ENCODE data around the gene PCDH20.

PCDH20 gene

GRCh38 chr13:61396121-61396520 is 19.5 kb downstream of the PCDH20 start:
- no peak for TF ChIP-seq PRDM2 (tag by site-specific recombination; IDR thresholded peaks at IDR 0.05; ENCODE audit: borderline replicate concordance)
- TF ChIP-seq ZNF211 (tag by site-specific recombination; IDR thresholded peaks at IDR 0.05; ENCODE audit: low read depth), result no peak
- no peak for TF ChIP-seq ZNF423 (tag by site-specific recombination; IDR thresholded peaks at IDR 0.05)
- no peak for TF ChIP-seq ZNF510 (tag by site-specific recombination; IDR thresholded peaks at IDR 0.05; ENCODE audit: insufficient replicate concordance)
- no peak for TF ChIP-seq YY1 (tag by site-specific recombination; IDR thresholded peaks at IDR 0.05)
- no peak overlapping the region for H3K4me3 ChIP-seq (ENCODE audit: low read depth, low read length)
- ChIA-PET CTCF (no interaction called here), POLR2A (no interaction called here)
- H3K27ac ChIP-seq (ENCODE audit: extremely low read depth, low read depth, low read length), result no peak overlapping the region
- H3K4me1 ChIP-seq (ENCODE audit: control insufficient read depth, insufficient read depth, low read length), result no peaks in the 10 kb centered on the region
- H3K36me3 ChIP-seq (ENCODE audit: control insufficient read depth in 2 of 2, insufficient read depth in 1 of 2, low read length in 2 of 2), result no peaks in the 10 kb centered on the region
- no peaks in the 10 kb centered on the region for H3K9me3 ChIP-seq (ENCODE audit: control insufficient read depth, insufficient read depth, low read depth, low read length)

- POLR2A ChIA-PET, result no interaction called here
- no peak for TF ChIP-seq ZNF112 (tag by site-specific recombination; IDR thresholded peaks at IDR 0.05)
- no peak for TF ChIP-seq BCL6B (tag by site-specific recombination; IDR thresholded peaks at IDR 0.05)
- TF ChIP-seq ZNF19 (tag by site-specific recombination; IDR thresholded peaks at IDR 0.05; ENCODE audit: low read depth), result no peak
- TF ChIP-seq TRIM28 (IDR thresholded peaks at IDR 0.05; ENCODE audit: borderline replicate concordance, low read length), result no peak
- TF ChIP-seq TSHZ1 (tag by site-specific recombination; IDR thresholded peaks at IDR 0.05; ENCODE audit: borderline replicate concordance), result no peak
- TF ChIP-seq ZNF580 (tag by site-specific recombination; IDR thresholded peaks at IDR 0.05), result no peak
- TF ChIP-seq ZSCAN16 (tag by site-specific recombination; IDR thresholded peaks at IDR 0.05), result no peak
- H3K36me3 ChIP-seq (ENCODE audit: control insufficient read depth in 2 of 2, insufficient read depth in 1 of 2, low read length in 2 of 2), result no peaks in the 10 kb centered on the region
- CTCF ChIA-PET, result interaction anchor here (0.8 kb wide), 1 partner anchor 19 kb away, joined by 3 read pairs; no protein-coding TSS in a partner anchor
- H3K4me1 ChIP-seq (ENCODE audit: control insufficient read depth, insufficient read depth, low read length), result no peaks in the 10 kb centered on the region
- H3K4me3 ChIP-seq (ENCODE audit: low read depth, low read length), result no peak overlapping the region
- H3K27ac ChIP-seq (ENCODE audit: extremely low read depth, low read depth, low read length), result no peak overlapping the region
- no peaks in the 10 kb centered on the region for H3K9me3 ChIP-seq (ENCODE audit: control insufficient read depth, insufficient read depth, low read depth, low read length)
These were observed 24.2 kb downstream of the PCDH20 start for GRCh38 chr13:61391426-61391825.

Measured in HEK293 (cell line).